Activated naive CD8-positive, alpha-beta T cell treated with anti-CD3 and anti-CD28 coated beads, Interleukin-2, amount 50 U/mL, for 24 hours (primary cell): ENCODE measurements around the gene RAB4A.

Source experiments
- ATAC-seq: fragments of 150-1000 bp; cut with Tn5 transposase; one replicate; pipeline ENCODE4 v1.10.0; 2021
- DNase-seq: peaks from one replicate; pipeline ENCODE4 v3.0.0; 2021
- H3K27ac Mint-ChIP-seq: one replicate; pipeline ENCODE4 v1.8.0; 2021; ENCODE audit warnings: mild to moderate bottlenecking, mixed read lengths
- H3K27me3 Mint-ChIP-seq: one replicate; pipeline ENCODE4 v1.8.0; 2021; ENCODE audit warnings: mixed read lengths
- H3K36me3 Mint-ChIP-seq: one replicate; pipeline ENCODE4 v1.8.0; 2021; ENCODE audit warnings: low read depth, mixed read lengths
- H3K4me1 Mint-ChIP-seq: one replicate; pipeline ENCODE4 v1.8.0; 2021; ENCODE audit warnings: mixed read lengths
- H3K4me3 Mint-ChIP-seq: one replicate; pipeline ENCODE4 v1.8.0; 2021; ENCODE audit warnings: mild to moderate bottlenecking, moderate library complexity, mixed read lengths
- H3K9me3 Mint-ChIP-seq: one replicate; pipeline ENCODE4 v1.8.0; 2021; ENCODE audit warnings: mixed read lengths

RAB4A gene

GRCh38 chr1:229234870-229235472, 35.9 kb upstream of the RAB4A start:
- Mint-ChIP-seq H3K4me3 (no peak overlapping the region), H3K27ac (no peak overlapping the region), H3K36me3 (no peaks in the 10 kb centered on the region), H3K4me1 (peaks cover 7% of the 10 kb centered on the region), H3K9me3 (no peaks in the 10 kb centered on the region), H3K27me3 (peaks cover 4% of the 10 kb centered on the region)
- ATAC-seq (no peak), DNase-seq (no peak)

GRCh38 chr1:229237320-229237719, 33.6 kb upstream of the RAB4A start:
- no peaks in the 10 kb centered on the region for H3K9me3 Mint-ChIP-seq
- H3K4me1 Mint-ChIP-seq: no peaks in the 10 kb centered on the region
- no peak for ATAC-seq
- no peaks in the 10 kb centered on the region for H3K36me3 Mint-ChIP-seq
- no peak overlapping the region for H3K27ac Mint-ChIP-seq
- H3K27me3 Mint-ChIP-seq: no peaks in the 10 kb centered on the region
- no peak overlapping the region for H3K4me3 Mint-ChIP-seq
- DNase-seq: no peak

GRCh38 chr1:229238231-229238630, 32.7 kb upstream of the RAB4A start:
- no peak for DNase-seq
- no peaks in the 10 kb centered on the region for H3K36me3 Mint-ChIP-seq
- no peaks in the 10 kb centered on the region for H3K27me3 Mint-ChIP-seq
- no peak for ATAC-seq
- no peaks in the 10 kb centered on the region for H3K4me1 Mint-ChIP-seq
- H3K4me3 Mint-ChIP-seq: no peak overlapping the region
- H3K9me3 Mint-ChIP-seq: peaks cover 5% of the 10 kb centered on the region
- no peak overlapping the region for H3K27ac Mint-ChIP-seq

GRCh38 chr1:229238674-229239415, 32.1 kb upstream of the RAB4A start:
- Mint-ChIP-seq H3K4me1 (no peaks in the 10 kb centered on the region), H3K27ac (no peak overlapping the region), H3K36me3 (no peaks in the 10 kb centered on the region), H3K9me3 (peaks cover 11% of the 10 kb centered on the region), H3K4me3 (no peak overlapping the region), H3K27me3 (no peaks in the 10 kb centered on the region)
- DNase-seq: no peak
- ATAC-seq: no peak

- Mint-ChIP-seq H3K4me1 (no peaks in the 10 kb centered on the region), H3K27me3 (no peaks in the 10 kb centered on the region), H3K27ac (no peak overlapping the region), H3K9me3 (peaks cover 22% of the 10 kb centered on the region), H3K4me3 (no peak overlapping the region), H3K36me3 (no peaks in the 10 kb centered on the region)
- DNase-seq: no peak
- no peak for ATAC-seq
These were observed 30.4 kb upstream of the RAB4A start for GRCh38 chr1:229240532-229240931.

GRCh38 chr1:229241390-229241789, 29.5 kb upstream of the RAB4A start:
- ATAC-seq: no peak
- Mint-ChIP-seq H3K27ac (no peak overlapping the region), H3K4me3 (no peak overlapping the region), H3K27me3 (no peaks in the 10 kb centered on the region), H3K4me1 (no peaks in the 10 kb centered on the region), H3K36me3 (no peaks in the 10 kb centered on the region), H3K9me3 (peaks cover 22% of the 10 kb centered on the region)
- DNase-seq: no peak

GRCh38 chr1:229243638-229244037, 27.3 kb upstream of the RAB4A start:
- no peak for DNase-seq
- Mint-ChIP-seq H3K27ac (no peak overlapping the region), H3K4me3 (no peak overlapping the region), H3K9me3 (peaks cover 22% of the 10 kb centered on the region), H3K36me3 (no peaks in the 10 kb centered on the region), H3K27me3 (no peaks in the 10 kb centered on the region), H3K4me1 (peaks cover 2% of the 10 kb centered on the region)
- no peak for ATAC-seq

- H3K36me3 Mint-ChIP-seq: no peaks in the 10 kb centered on the region
- ATAC-seq: no peak
- no peak overlapping the region for H3K27ac Mint-ChIP-seq
- peaks cover 6% of the 10 kb centered on the region for H3K4me1 Mint-ChIP-seq
- peaks cover 22% of the 10 kb centered on the region for H3K9me3 Mint-ChIP-seq
- no peaks in the 10 kb centered on the region for H3K27me3 Mint-ChIP-seq
- H3K4me3 Mint-ChIP-seq: no peak overlapping the region
- DNase-seq: no peak
These were observed 26.8 kb upstream of the RAB4A start for GRCh38 chr1:229244091-229244490.

- Mint-ChIP-seq H3K27ac (no peak overlapping the region), H3K27me3 (no peaks in the 10 kb centered on the region), H3K9me3 (peaks cover 20% of the 10 kb centered on the region), H3K4me3 (no peak overlapping the region), H3K36me3 (no peaks in the 10 kb centered on the region), H3K4me1 (peaks cover 41% of the 10 kb centered on the region)
- DNase-seq (no peak), ATAC-seq (no peak)
These were observed 23.0 kb upstream of the RAB4A start for GRCh38 chr1:229247871-229248270.

GRCh38 chr1:229248821-229249817, 21.8 kb upstream of the RAB4A start:
- Mint-ChIP-seq H3K27me3 (no peaks in the 10 kb centered on the region), H3K27ac (no peak overlapping the region), H3K4me3 (no peak overlapping the region), H3K9me3 (peaks cover 8% of the 10 kb centered on the region), H3K4me1 (peaks cover 52% of the 10 kb centered on the region), H3K36me3 (no peaks in the 10 kb centered on the region)
- DNase-seq: no peak
- no peak for ATAC-seq

- Mint-ChIP-seq H3K27ac (peak overlapping the region; percentile 24), H3K36me3 (no peaks in the 10 kb centered on the region), H3K4me1 (peaks cover 61% of the 10 kb centered on the region), H3K4me3 (no peak overlapping the region), H3K9me3 (no peaks in the 10 kb centered on the region), H3K27me3 (no peaks in the 10 kb centered on the region)
- no peak for DNase-seq
- ATAC-seq: no peak
These were observed 20.9 kb upstream of the RAB4A start for GRCh38 chr1:229249854-229250644.

- H3K36me3 Mint-ChIP-seq: no peaks in the 10 kb centered on the region
- no peak overlapping the region for H3K4me3 Mint-ChIP-seq
- peaks cover 73% of the 10 kb centered on the region for H3K4me1 Mint-ChIP-seq
- ATAC-seq: no peak
- no peaks in the 10 kb centered on the region for H3K9me3 Mint-ChIP-seq
- H3K27me3 Mint-ChIP-seq: no peaks in the 10 kb centered on the region
- H3K27ac Mint-ChIP-seq: no peak overlapping the region
- no peak for DNase-seq
These were observed 19.7 kb upstream of the RAB4A start for GRCh38 chr1:229251185-229251584.

- peaks cover 75% of the 10 kb centered on the region for H3K4me1 Mint-ChIP-seq
- DNase-seq (no peak), ATAC-seq (no peak)
- no peaks in the 10 kb centered on the region for H3K9me3 Mint-ChIP-seq
- peak overlapping the region; percentile 92 for H3K27ac Mint-ChIP-seq
- H3K36me3 Mint-ChIP-seq: no peaks in the 10 kb centered on the region
- H3K4me3 Mint-ChIP-seq: peak overlapping the region; percentile 71
- H3K27me3 Mint-ChIP-seq: no peaks in the 10 kb centered on the region
These were observed 18.5 kb upstream of the RAB4A start for GRCh38 chr1:229252228-229252984.
